Measurements from ENCODE around the gene BTNL8.

- no peak for TF ChIP-seq JUN (IDR thresholded peaks at IDR 0.05; ENCODE audit: borderline replicate concordance, insufficient read depth, insufficient read length, low read depth)
- no peak for TF ChIP-seq CTCF (IDR thresholded peaks at IDR 0.05; ENCODE audit: extremely low read depth in 1 of 2, insufficient read depth in 1 of 2, low read depth in 1 of 2, low read length in 2 of 2)
- no peak for TF ChIP-seq POLR2A (IDR thresholded peaks at IDR 0.05; ENCODE audit: low read depth, low read length)
These were observed 11.2 kb downstream of the BTNL8 start for GRCh38 chr5:180910182-180910581.
